KOPT-K1 (cell line): ENCODE data around the gene KNDC1.

Experiments
- H3K27ac ChIP-seq: fragments of 200-600 bp; sonication (generic); 2 replicates; pipeline ENCODE4 v1.5.1; 2016; ENCODE audit warnings: antibody characterized with exemption, mild to moderate bottlenecking, low read depth, low read length; ENCODE audit not compliant: poor library complexity, severe bottlenecking
- H3K36me3 ChIP-seq: fragments of 200-600 bp; sonication (generic); 2 replicates; pipeline ENCODE4 v1.5.1; 2017; ENCODE audit warnings: antibody characterized with exemption, mild to moderate bottlenecking, low read length, moderate library complexity; ENCODE audit not compliant: insufficient read depth
- H3K9me3 ChIP-seq: fragments of 200-600 bp; sonication (generic); 2 replicates; pipeline ENCODE4 v1.5.1; 2017; ENCODE audit warnings: antibody characterized with exemption, low read length, mild to moderate bottlenecking; ENCODE audit not compliant: insufficient read depth, poor library complexity, severe bottlenecking

Gene KNDC1

GRCh38 chr10:133123050-133123745, 36.8 kb upstream of the KNDC1 start:
- H3K9me3 ChIP-seq: peaks cover 8% of the 10 kb centered on the region
- no peaks in the 10 kb centered on the region for H3K36me3 ChIP-seq
- H3K27ac ChIP-seq: no peak overlapping the region

- H3K36me3 ChIP-seq: no peaks in the 10 kb centered on the region
- H3K27ac ChIP-seq: no peak overlapping the region
- H3K9me3 ChIP-seq: peaks cover 6% of the 10 kb centered on the region
These were observed 36.2 kb upstream of the KNDC1 start for GRCh38 chr10:133123746-133124356.

GRCh38 chr10:133124357-133125211, 35.4 kb upstream of the KNDC1 start:
- Histone ChIP-seq H3K27ac (no peak overlapping the region), H3K36me3 (no peaks in the 10 kb centered on the region), H3K9me3 (no peaks in the 10 kb centered on the region)

- H3K9me3 ChIP-seq: no peaks in the 10 kb centered on the region
- H3K27ac ChIP-seq: no peak overlapping the region
- H3K36me3 ChIP-seq: no peaks in the 10 kb centered on the region
These were observed 34.1 kb upstream of the KNDC1 start for GRCh38 chr10:133125901-133126300.

- Histone ChIP-seq H3K36me3 (no peaks in the 10 kb centered on the region), H3K27ac (no peak overlapping the region), H3K9me3 (no peaks in the 10 kb centered on the region)
These were observed 33.4 kb upstream of the KNDC1 start for GRCh38 chr10:133126431-133127290.

- no peaks in the 10 kb centered on the region for H3K9me3 ChIP-seq
- H3K27ac ChIP-seq: no peak overlapping the region
- H3K36me3 ChIP-seq: no peaks in the 10 kb centered on the region
These were observed 32.5 kb upstream of the KNDC1 start for GRCh38 chr10:133127291-133128125.

GRCh38 chr10:133128126-133129070, 31.6 kb upstream of the KNDC1 start:
- H3K36me3 ChIP-seq: no peaks in the 10 kb centered on the region
- no peak overlapping the region for H3K27ac ChIP-seq
- H3K9me3 ChIP-seq: no peaks in the 10 kb centered on the region

GRCh38 chr10:133129071-133129858, 30.8 kb upstream of the KNDC1 start:
- no peaks in the 10 kb centered on the region for H3K36me3 ChIP-seq
- no peaks in the 10 kb centered on the region for H3K9me3 ChIP-seq
- H3K27ac ChIP-seq: no peak overlapping the region

- Histone ChIP-seq H3K27ac (no peak overlapping the region), H3K36me3 (no peaks in the 10 kb centered on the region), H3K9me3 (no peaks in the 10 kb centered on the region)
These were observed 30.0 kb upstream of the KNDC1 start for GRCh38 chr10:133129859-133130495.

- H3K36me3 ChIP-seq: no peaks in the 10 kb centered on the region
- H3K9me3 ChIP-seq: no peaks in the 10 kb centered on the region
- H3K27ac ChIP-seq: no peak overlapping the region
These were observed 29.4 kb upstream of the KNDC1 start for GRCh38 chr10:133130602-133131001.

GRCh38 chr10:133131053-133131452, 29.0 kb upstream of the KNDC1 start:
- no peaks in the 10 kb centered on the region for H3K36me3 ChIP-seq
- H3K27ac ChIP-seq: no peak overlapping the region
- H3K9me3 ChIP-seq: no peaks in the 10 kb centered on the region

- Histone ChIP-seq H3K9me3 (no peaks in the 10 kb centered on the region), H3K27ac (no peak overlapping the region), H3K36me3 (no peaks in the 10 kb centered on the region)
These were observed 28.1 kb upstream of the KNDC1 start for GRCh38 chr10:133131734-133132472.
